Measurements from ENCODE around the gene CHORDC1.
"Not testable (repeated sequence)": the region's sequence is repeated elsewhere in the genome, so short reads cannot be mapped to it uniquely, and the experiment has no call there.

Gene CHORDC1

DNA sequence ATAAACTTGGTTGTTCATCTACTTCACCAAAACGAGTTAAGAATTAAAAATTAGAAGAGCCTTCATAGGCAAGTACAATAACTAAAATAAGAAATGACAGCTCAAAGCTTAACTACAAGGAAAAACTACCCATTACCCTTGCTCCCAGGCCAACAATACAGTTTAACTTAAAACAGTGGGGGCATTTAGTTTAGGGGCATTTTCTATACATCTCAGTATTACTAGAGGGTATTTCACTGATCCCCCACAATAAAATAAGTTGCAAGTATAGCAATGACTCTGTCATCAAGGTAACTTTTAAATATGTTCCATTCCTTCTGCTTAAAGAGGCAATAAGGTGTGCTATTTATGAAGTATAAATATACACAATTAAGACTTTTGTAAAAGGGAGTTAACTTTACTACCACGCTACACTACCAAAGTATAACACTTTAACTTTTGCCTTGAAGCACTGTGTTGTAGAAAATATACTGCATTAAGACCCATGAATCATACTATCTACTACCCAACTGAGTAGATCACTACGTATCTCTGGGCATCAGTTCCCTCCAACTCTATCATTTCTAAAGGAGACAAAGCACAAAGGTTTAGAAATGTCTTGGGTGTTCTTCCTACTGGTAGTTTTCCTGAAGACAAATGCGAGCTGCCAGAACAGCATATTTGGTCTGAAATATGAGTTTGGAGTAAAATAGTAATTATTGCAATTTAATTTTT, 29.8 kb downstream of the CHORDC1 start:
- Histone ChIP-seq H3K9me3 (ENCODE audit: control insufficient read depth, low read length) (no peaks in the 10 kb centered on the region), H3K36me3 (ENCODE audit: control insufficient read depth, insufficient read depth, low read length) (no peaks in the 10 kb centered on the region), H3K27ac (ENCODE audit: insufficient read depth, low read depth, low read length, poor library complexity, severe bottlenecking) (no peak overlapping the region), H3K27me3 (ENCODE audit: control insufficient read depth, insufficient read depth, low read length, poor library complexity, severe bottlenecking) (no peaks in the 10 kb centered on the region), H3K4me1 (ENCODE audit: control insufficient read depth, insufficient read depth, low read length) (no peaks in the 10 kb centered on the region), H3K4me3 (ENCODE audit: insufficient read depth, low read depth, low read length) (no peak overlapping the region)
- 94 to 97% methylated on average over 2 to 4 of the region's 4 CpGs for WGBS, 2 experiments

DNA sequence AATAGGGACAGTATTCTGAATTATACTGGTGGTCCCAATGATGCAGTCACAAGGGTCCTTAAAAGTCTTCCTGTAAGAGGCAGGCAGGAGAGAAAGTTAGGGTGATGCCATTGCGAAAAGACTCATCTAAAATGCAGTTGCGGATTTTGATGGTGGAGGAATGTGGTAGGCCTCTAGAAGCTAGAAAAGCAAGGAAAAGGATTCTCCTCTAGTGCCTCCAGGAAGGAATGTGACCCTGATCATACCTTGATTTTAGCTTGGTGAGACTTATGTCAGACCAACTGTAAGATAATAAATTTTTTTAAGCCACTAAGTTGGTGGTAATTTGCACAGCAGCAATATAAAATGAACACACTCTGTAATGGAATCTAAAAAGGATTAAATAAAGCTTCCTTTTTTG, 33.8 kb downstream of the CHORDC1 start:
- Histone ChIP-seq H3K4me1 (ENCODE audit: control insufficient read depth, insufficient read depth, low read length) (no peaks in the 10 kb centered on the region), H3K9me3 (ENCODE audit: control insufficient read depth, low read length) (no peaks in the 10 kb centered on the region), H3K27me3 (ENCODE audit: control insufficient read depth, insufficient read depth, low read length, poor library complexity, severe bottlenecking) (no peaks in the 10 kb centered on the region), H3K36me3 (ENCODE audit: control insufficient read depth, insufficient read depth, low read length) (no peaks in the 10 kb centered on the region), H3K27ac (ENCODE audit: insufficient read depth, low read depth, low read length, poor library complexity, severe bottlenecking) (no peak overlapping the region), H3K4me3 (ENCODE audit: insufficient read depth, low read depth, low read length) (no peak overlapping the region)
- WGBS, 2 experiments, result 92 to 93% methylated on average over 2 of the region's 2 CpGs

DNA sequence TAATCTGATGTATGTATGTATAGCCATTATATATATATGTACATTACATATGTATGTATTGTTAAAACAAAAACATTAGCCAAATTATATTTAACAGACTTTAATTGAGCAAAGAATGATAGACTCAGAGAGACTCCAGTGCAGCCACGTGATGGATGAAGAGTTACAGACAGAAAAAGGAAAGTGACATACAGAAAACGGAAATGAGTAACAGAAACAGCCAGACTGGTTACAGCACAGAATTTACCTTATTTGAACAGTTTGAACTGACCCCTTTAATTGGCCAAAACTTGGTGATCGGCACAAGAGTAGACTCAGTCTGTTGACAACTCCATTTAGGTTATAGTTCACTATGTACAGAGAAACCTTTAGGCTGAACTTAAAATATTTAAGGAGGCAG, 35.0 kb downstream of the CHORDC1 start:
- Histone ChIP-seq H3K9me3 (ENCODE audit: control insufficient read depth, low read length) (no peaks in the 10 kb centered on the region), H3K27me3 (ENCODE audit: control insufficient read depth, insufficient read depth, low read length, poor library complexity, severe bottlenecking) (no peaks in the 10 kb centered on the region), H3K4me1 (ENCODE audit: control insufficient read depth, insufficient read depth, low read length) (no peaks in the 10 kb centered on the region), H3K27ac (ENCODE audit: insufficient read depth, low read depth, low read length, poor library complexity, severe bottlenecking) (no peak overlapping the region), H3K4me3 (ENCODE audit: insufficient read depth, low read depth, low read length) (no peak overlapping the region), H3K36me3 (ENCODE audit: control insufficient read depth, insufficient read depth, low read length) (no peaks in the 10 kb centered on the region)
- 94 to 95% methylated on average over 3 of the region's 3 CpGs for WGBS, 2 experiments

DNA sequence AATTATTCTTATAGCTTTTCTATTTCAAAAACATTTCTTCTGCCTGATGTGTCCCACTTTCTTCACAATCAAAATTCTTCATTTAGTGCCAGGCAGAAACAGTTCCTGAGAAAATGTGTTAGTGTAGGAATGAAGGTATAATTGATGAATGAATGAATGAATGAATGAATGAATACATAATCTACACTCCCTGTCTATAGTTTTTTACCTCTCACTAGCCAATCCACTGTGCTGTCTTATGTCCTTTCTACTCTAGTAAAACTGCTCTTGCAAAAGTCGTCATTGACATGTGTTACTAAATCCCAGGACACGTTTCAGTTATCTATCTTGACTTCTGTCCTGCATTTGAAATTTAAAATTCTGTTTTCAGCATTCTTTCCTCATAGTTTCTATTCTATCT, 42.9 kb downstream of the CHORDC1 start:
- Histone ChIP-seq H3K27ac (ENCODE audit: insufficient read depth, low read depth, low read length, poor library complexity, severe bottlenecking) (no peak overlapping the region), H3K27me3 (ENCODE audit: control insufficient read depth, insufficient read depth, low read length, poor library complexity, severe bottlenecking) (no peaks in the 10 kb centered on the region), H3K9me3 (ENCODE audit: control insufficient read depth, low read length) (no peaks in the 10 kb centered on the region), H3K36me3 (ENCODE audit: control insufficient read depth, insufficient read depth, low read length) (no peaks in the 10 kb centered on the region), H3K4me1 (ENCODE audit: control insufficient read depth, insufficient read depth, low read length) (no peaks in the 10 kb centered on the region), H3K4me3 (ENCODE audit: insufficient read depth, low read depth, low read length) (no peak overlapping the region)
- WGBS, 2 experiments, result 70 to 77% methylated on average over 2 of the region's 2 CpGs

DNA sequence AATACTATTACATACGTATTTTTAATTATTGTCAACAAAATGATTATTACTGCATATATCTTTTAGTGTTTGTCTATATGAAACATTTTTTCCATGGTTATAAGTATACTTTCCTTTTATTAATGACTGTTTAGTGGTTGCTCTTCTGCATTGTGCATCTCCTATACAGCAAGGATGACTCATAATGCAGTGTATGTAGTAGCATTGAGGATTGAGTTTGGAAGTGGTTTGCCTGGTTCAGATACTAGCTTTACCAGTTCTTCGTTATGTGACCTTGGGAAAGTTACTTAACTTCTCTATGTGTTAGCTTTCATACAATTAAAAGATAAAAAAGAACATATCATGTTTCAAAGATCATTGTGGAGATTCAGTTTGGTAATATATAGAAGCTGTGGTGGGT, 44.1 kb downstream of the CHORDC1 start:
- H3K36me3 ChIP-seq (ENCODE audit: control insufficient read depth, insufficient read depth, low read length), result no peaks in the 10 kb centered on the region
- WGBS, 2 experiments, result 71% methylated on average over 1 of the region's 2 CpGs; no CpG with 5 or more reads in 1 of the 2 experiments
- H3K9me3 ChIP-seq (ENCODE audit: control insufficient read depth, low read length), result no peaks in the 10 kb centered on the region

DNA sequence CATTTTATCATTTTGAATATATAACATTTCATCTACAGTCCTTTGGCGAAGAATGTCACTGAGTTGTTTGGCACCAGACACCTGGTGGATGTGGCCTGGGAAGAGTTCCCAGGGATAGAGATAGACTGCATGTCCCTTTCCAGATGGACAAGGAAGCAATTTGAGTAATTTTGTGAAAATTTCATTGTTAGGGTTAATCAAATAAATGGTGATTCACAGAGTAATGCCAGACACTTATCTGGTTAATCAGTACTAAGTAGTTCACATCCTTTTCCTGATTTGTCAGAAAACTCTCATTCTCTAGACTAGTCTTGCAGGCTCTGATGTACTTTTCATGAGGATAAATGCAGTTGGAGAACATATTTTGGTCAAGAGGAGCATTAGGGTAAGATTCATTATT, 46.8 kb downstream of the CHORDC1 start:
- 90 to 100% methylated on average over 1 of the region's 1 CpG for WGBS, 2 experiments
- Histone ChIP-seq H3K27me3 (ENCODE audit: control insufficient read depth, insufficient read depth, low read length, poor library complexity, severe bottlenecking) (no peaks in the 10 kb centered on the region), H3K36me3 (ENCODE audit: control insufficient read depth, insufficient read depth, low read length) (no peaks in the 10 kb centered on the region), H3K9me3 (ENCODE audit: control insufficient read depth, low read length) (no peaks in the 10 kb centered on the region), H3K4me3 (ENCODE audit: insufficient read depth, low read depth, low read length) (no peak overlapping the region), H3K4me1 (ENCODE audit: control insufficient read depth, insufficient read depth, low read length) (no peaks in the 10 kb centered on the region), H3K27ac (ENCODE audit: insufficient read depth, low read depth, low read length, poor library complexity, severe bottlenecking) (no peak overlapping the region)

More for the DNA sequence above, 44.1 kb downstream of the CHORDC1 start:
- no peaks in the 10 kb centered on the region for H3K4me1 ChIP-seq (ENCODE audit: control insufficient read depth, insufficient read depth, low read length)
- H3K27me3 ChIP-seq (ENCODE audit: control insufficient read depth, insufficient read depth, low read length, poor library complexity, severe bottlenecking), result no peaks in the 10 kb centered on the region
- no peak overlapping the region for H3K27ac ChIP-seq (ENCODE audit: insufficient read depth, low read depth, low read length, poor library complexity, severe bottlenecking)
- H3K4me3 ChIP-seq (ENCODE audit: insufficient read depth, low read depth, low read length), result no peak overlapping the region

DNA sequence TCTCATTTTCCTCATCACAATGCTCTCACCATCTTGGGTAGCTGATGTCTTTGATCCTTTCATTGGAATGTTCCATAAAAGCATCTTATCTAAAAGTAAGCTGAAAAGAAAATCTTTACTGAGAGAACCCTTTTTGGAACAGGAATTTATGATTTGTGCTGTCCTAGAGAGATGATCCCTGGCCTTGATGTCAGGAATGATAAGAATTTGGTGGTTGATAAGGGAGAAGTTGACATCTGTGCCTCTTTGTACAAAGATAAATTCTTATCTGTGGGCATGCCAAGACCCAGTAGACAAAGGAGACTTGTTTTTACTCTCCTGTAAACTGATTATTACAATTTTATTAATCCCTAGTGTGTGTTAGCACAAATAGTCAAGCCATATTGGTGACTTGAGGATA, 51.5 kb downstream of the CHORDC1 start:
- H3K27me3 ChIP-seq (ENCODE audit: control insufficient read depth, insufficient read depth, low read length, poor library complexity, severe bottlenecking), result no peaks in the 10 kb centered on the region
- no peak overlapping the region for H3K27ac ChIP-seq (ENCODE audit: insufficient read depth, low read depth, low read length, poor library complexity, severe bottlenecking)
- H3K9me3 ChIP-seq (ENCODE audit: control insufficient read depth, low read length), result no peaks in the 10 kb centered on the region
- no peaks in the 10 kb centered on the region for H3K36me3 ChIP-seq (ENCODE audit: control insufficient read depth, insufficient read depth, low read length)
- H3K4me3 ChIP-seq (ENCODE audit: insufficient read depth, low read depth, low read length), result no peak overlapping the region
- no peaks in the 10 kb centered on the region for H3K4me1 ChIP-seq (ENCODE audit: control insufficient read depth, insufficient read depth, low read length)

DNA sequence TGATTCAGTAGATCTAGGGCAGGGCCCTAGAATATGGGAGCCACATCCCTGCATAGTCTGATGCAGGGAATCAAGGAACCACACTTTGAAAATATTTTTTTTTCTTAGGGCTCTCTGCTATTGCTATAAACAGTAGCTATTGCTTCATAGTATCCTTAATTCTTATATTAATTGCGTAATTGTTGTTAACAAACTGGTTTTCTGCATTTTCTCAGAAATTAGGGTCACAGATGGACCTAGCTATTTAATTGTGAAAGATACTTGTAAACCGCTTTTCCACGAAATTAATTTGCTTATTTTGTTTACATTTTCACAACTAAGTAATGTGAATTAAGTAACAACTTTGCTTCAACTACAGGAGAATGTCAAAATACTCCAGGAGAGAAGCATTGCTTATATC, 54.3 kb downstream of the CHORDC1 start:
- WGBS, 2 experiments, result 100% methylated on average over 1 to 3 of the region's 3 CpGs
- Histone ChIP-seq H3K9me3 (ENCODE audit: control insufficient read depth, low read length) (no peaks in the 10 kb centered on the region), H3K4me3 (ENCODE audit: insufficient read depth, low read depth, low read length) (no peak overlapping the region), H3K4me1 (ENCODE audit: control insufficient read depth, insufficient read depth, low read length) (no peaks in the 10 kb centered on the region), H3K36me3 (ENCODE audit: control insufficient read depth, insufficient read depth, low read length) (peaks cover 8% of the 10 kb centered on the region), H3K27me3 (ENCODE audit: control insufficient read depth, insufficient read depth, low read length, poor library complexity, severe bottlenecking) (no peaks in the 10 kb centered on the region), H3K27ac (ENCODE audit: insufficient read depth, low read depth, low read length, poor library complexity, severe bottlenecking) (no peak overlapping the region)

DNA sequence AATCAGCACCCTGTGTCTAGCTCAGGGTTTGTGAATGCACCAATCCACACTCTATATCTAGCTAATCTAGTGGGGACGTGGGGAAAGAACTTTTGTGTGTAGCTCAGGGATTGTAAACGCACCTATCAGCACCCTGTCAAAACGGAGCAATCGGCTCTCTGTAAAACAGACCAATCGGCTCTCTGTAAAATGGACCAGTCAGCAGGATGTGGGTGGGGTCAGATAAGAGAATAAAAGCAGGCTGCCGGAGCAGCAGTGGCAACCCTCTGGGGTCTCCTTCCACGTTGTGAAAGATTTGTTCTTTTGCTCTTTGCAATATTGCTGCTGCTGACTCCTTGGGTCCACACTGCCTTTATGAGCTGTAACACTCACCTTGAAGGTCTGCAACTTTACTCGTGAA, 55.1 kb downstream of the CHORDC1 start:
- H3K27me3 ChIP-seq (ENCODE audit: control insufficient read depth, insufficient read depth, low read length, poor library complexity, severe bottlenecking); H3K27ac ChIP-seq (ENCODE audit: insufficient read depth, low read depth, low read length, poor library complexity, severe bottlenecking); H3K9me3 ChIP-seq (ENCODE audit: control insufficient read depth, low read length); H3K4me1 ChIP-seq (ENCODE audit: control insufficient read depth, insufficient read depth, low read length); H3K4me3 ChIP-seq (ENCODE audit: insufficient read depth, low read depth, low read length): not testable (repeated sequence)
- 86 to 90% methylated on average over 8 of the region's 8 CpGs for WGBS, 2 experiments
- peaks cover 13% of the 10 kb centered on the region for H3K36me3 ChIP-seq (ENCODE audit: control insufficient read depth, insufficient read depth, low read length)

DNA sequence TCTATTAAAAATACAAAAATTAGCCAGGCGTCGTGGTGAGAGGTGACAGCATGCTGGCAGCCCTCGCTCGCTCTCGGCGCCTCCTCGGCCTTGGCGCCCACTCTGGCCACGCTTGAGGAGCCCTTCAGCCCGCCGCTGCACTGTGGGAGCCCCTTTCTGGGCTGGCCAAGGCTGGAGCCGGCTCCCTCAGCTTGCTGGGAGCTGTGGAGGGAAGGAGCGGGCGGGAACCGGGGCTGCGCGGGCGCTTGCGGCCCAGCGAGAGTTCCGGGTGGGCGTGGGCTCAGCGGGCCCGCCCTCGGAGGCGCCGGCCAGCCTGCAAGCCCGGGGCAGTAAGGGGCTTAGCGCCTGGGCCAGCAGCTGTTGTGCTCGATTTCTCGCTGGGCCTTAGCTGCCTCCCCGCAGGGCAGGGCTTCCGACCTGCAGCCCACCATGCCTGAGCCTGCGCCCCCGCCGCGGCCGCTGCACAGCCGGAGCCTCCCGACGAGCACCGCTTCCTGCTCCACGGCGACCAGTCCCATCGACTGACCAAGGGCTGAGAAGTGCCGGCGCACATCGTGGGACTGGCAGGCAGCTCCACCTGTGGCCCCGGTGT, 55.8 kb downstream of the CHORDC1 start:
- not testable (repeated sequence) for H3K4me1 ChIP-seq (ENCODE audit: control insufficient read depth, insufficient read depth, low read length); H3K9me3 ChIP-seq (ENCODE audit: control insufficient read depth, low read length); H3K27me3 ChIP-seq (ENCODE audit: control insufficient read depth, insufficient read depth, low read length, poor library complexity, severe bottlenecking); H3K4me3 ChIP-seq (ENCODE audit: insufficient read depth, low read depth, low read length); H3K27ac ChIP-seq (ENCODE audit: insufficient read depth, low read depth, low read length, poor library complexity, severe bottlenecking)
- H3K36me3 ChIP-seq (ENCODE audit: control insufficient read depth, insufficient read depth, low read length), result peaks cover 13% of the 10 kb centered on the region
- WGBS, 2 experiments, result 96 to 97% methylated on average over 48 to 49 of the region's 49 CpGs

Measured in ectodermal cell (in vitro differentiated cells).